T follicular helper cell (primary cell): Measurements from ENCODE around the gene SYNE2.
"Not testable (repeated sequence)": the region's sequence is repeated elsewhere in the genome, so short reads cannot be mapped to it uniquely, and the experiment has no call there.

Experiments
- DNase-seq: peaks from one replicate; pipeline ENCODE4 v3.0.0-alpha.2; 2020; ENCODE audit warnings: low read depth

Gene SYNE2

DNA sequence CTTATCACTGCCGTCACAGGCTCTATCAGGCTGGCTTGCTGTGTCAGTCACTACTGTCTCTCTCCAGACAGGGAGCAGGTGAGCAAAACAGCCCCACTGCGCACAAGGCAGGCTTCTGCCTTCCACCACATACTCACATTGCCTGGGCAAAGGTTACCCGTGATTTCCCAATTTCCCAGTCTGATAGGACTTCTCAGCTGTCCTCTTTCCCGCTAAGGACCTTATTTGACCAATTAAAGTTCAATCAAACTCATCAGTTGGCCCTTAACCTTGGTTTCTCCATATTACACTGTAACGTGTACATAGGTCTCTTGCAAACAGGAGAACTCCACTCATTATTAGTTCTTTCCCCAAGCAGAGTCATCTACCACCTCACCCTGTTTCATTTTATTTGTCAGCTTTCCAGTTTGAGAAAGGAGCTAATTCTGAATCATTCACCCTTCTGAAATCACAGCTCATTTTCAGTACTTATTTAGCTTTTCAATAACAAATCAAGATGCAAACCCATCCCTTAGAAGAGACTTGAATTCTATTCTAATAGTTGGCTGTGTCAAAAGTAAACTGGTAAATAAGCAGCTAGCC is 270.5 kb downstream of the SYNE2 start:
- DNase-seq: no peak

GRCh38 chr14:64125270-64125669 is 272.5 kb downstream of the SYNE2 start:
- no peak for DNase-seq

DNA sequence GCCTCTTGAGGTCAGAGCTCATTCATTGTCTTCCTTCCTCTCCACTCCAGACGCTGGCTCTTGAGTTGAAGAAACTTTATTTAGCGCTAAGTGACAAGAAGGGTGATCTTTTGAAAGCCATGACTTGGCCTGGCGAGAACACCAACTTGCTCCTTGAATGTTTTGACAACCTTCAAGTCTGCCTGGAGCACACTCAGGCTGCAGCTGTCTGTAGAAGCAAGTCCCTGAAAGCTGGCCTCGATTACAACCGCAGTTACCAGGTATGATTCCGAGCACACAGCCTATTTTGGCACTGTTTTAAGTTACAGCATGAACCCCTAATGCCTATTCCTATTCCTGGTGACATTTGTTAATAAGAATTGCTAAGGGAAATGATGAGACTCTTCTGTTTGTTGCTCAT is 273.7 kb downstream of the SYNE2 start:
- DNase-seq: no peak

DNA sequence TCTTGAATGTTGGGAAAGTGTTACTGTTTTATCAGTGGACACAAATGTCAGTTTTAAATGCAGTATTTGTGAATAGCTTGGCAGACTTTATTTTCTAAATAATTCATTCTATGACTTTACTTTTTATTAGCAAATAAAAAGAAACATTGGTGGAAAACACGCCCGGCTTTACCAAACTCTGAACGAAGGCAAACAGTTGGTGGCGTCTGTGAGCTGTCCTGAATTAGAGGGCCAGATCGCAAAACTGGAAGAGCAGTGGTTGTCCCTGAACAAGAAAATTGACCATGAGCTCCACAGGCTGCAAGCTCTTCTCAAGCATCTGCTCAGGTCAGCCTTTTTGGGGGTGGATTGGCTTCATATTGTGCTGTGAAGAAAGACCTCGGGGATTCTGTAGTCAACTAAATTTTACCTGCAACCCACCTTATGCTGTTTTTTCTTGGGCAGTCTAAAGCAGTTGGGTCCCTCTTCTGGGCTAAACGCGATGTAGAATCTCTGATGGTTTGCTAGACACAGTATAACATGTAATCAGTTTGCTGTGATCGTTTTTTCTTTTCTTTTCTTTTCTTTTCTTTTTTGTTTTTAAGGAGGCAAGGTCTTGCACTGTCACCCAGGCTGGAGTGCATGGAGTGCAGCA is 285.0 kb downstream of the SYNE2 start:
- DNase-seq: no peak

DNA sequence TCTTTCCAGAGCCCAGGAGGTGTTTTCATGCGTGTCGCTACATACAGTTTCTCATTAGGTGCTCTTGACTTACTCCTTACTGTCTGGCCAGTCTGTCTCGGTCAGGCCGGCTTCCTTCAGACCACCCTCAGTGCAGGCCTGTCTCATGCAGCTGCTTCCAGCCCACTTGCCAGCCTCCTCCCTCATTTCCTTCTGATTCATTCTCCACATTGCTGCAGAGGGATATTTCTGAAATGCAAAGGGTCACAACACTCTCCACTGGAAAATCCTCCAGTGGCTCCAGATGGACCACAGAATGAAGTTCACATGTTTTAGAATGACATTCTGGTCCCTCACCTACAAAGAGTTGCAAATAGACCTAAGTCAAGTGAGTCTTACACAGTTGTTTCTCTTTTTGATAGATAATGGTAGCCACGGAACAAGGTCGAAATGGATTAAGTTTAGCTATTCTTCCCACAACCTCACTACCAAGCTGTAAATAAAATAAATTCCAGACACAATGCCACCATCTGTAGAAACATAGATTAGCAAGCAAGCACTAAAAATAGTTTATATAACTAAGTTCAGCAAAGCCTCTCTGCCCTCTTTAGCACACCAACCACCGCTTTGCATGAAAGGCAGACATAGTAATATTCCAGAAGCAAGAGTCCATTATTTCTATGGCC is 294.5 kb downstream of the SYNE2 start:
- DNase-seq: no peak

DNA sequence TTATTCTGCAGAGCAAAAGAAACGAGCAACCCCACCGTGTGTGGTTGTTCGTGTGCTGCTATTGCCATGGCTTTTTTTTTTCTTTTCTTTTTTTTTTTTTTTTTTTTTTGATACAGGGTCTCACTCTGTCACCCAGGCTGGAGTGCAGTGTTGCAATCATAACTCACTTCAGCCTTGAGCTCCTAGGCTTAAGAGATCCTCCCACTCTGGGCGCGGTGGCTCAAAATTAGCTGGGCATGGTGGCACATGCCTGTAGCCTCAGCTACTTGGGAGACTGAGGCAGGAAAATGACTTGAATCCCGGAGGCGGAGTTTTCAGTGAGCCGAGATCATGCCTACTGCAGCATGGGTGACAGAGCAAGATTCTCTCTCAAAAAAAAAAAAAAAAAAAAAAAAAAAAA is 297.1 kb downstream of the SYNE2 start:
- no peak for DNase-seq

GRCh38 chr14:64158608-64159007 is 305.8 kb downstream of the SYNE2 start:
- DNase-seq: no peak

DNA sequence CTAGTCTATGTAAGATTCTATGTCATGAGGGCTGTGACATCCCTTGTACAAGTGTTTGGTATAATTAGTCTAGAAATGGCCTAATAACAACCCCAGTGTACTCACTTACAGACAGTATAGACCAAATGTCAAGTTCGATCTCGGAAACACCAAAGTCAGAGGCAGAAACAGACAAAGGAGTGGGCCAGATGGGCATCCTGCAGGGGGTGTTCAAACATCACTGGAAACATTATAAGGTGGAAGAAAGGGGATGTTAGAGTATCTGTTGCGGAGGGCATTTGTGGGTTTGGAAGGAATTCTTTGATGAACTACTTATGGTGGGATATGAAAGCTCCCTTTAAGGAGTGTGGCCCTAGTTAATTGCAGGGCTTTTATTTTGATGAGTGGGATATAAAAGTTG is 306.8 kb downstream of the SYNE2 start:
- DNase-seq: no peak

- DNase-seq: no peak
These were observed 317.4 kb downstream of the SYNE2 start for GRCh38 chr14:64170181-64170580.

DNA sequence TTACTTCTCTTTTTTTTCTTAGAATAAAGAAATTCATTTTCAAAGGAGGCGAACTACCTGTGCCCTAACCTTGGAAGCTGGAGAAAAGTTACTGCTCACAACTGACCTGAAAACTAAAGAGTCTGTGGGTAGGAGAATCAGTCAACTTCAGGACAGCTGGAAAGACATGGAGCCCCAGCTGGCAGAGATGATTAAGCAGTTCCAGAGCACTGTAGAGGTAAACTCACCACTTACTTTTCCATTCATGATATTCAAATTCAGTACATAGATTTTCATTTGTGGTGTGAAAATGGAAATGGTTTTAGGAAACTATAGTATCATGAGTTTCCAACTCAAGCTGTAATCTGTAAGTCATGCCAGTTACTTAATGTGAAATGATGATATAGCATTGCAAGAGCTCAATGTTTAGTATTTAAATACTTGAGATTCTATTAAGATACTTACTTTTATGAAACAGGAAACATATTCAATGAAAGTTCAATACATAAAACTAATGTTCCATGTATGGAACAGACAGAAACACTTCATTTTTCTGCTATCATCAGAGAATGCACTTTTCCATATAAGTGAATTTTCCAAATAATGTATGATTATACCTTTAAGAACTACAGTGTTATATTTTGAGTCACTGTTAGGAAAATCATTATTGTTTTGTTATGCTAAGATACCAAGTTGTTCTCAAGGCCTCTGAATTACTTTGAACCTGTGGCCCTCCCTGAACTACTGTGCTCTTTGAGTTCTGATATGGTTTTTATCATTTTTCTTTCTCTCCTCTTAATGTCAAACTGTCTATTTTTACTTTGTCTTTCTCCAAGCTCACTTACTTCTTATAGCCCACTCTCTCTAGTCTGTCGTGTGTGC is 322.3 kb downstream of the SYNE2 start:
- DNase-seq: no peak

GRCh38 chr14:64176330-64176729 is 323.5 kb downstream of the SYNE2 start:
- DNase-seq: no peak

DNA sequence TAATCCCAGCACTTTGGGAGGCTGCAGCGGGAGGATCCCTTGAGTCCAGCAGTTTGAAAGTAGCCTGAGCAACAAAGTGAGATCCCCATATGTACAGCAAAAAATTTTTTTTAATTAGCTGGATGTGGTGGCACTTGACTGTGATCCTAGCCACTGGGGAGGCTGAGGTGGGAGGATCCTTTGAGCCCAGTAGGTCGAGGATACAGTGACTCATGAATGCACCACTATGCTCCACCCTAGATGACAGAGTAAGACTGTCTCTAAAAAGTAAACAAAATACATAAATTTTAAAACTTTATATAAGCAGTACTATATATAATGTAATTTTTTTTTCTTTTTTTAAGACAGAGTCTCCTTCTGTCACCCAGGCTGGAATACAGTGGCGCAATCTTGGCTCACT is 326.0 kb downstream of the SYNE2 start:
- no peak for DNase-seq

- not testable (repeated sequence) for DNase-seq
These were observed 330.1 kb downstream of the SYNE2 start for GRCh38 chr14:64182908-64183307.

- no peak for DNase-seq
These were observed 331.4 kb downstream of the SYNE2 start for GRCh38 chr14:64184103-64184729.

GRCh38 chr14:64185184-64185583 is 332.4 kb downstream of the SYNE2 start:
- no peak for DNase-seq

DNA sequence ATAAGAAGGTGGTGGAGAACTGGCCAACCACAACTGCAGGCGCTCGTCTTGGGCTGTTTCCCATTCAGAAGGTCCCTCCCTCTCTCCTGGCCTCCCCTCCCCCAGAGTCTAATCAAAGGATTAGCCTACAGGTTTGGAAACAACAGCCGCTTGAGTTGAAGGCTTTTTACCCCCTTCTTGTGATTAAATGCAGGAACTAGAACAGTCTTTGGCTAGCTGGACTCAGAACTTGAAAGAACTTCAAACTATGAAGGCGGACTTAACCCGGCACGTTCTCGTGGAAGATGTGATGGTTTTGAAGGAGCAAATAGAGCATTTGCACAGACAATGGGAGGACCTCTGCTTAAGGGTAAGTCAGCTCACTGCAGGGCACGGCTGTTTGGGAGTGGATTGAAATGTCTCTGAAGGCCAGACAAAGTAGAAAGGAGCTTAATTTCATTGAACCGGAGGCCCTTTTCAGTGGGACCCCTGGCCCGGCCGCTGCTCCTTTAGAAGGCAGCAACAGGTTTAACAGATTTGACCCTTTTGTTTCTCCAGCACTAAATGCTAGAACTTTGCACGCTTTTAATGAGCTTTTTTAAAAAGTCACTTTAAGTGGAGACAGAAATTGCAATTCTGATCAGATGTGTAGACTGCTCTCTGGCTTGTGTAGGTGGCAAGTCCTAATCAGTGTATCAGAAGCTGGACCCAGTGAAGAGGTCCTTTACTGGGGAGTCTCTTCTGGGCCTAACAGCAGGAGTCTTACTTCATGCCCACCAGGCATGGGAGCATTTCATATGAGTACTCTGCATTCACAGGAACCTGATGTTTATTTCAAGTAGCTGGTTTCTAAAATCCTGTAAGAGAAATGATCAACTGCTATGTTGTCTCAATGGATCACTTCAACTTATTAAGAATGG is 333.7 kb downstream of the SYNE2 start:
- DNase-seq: no peak

DNA sequence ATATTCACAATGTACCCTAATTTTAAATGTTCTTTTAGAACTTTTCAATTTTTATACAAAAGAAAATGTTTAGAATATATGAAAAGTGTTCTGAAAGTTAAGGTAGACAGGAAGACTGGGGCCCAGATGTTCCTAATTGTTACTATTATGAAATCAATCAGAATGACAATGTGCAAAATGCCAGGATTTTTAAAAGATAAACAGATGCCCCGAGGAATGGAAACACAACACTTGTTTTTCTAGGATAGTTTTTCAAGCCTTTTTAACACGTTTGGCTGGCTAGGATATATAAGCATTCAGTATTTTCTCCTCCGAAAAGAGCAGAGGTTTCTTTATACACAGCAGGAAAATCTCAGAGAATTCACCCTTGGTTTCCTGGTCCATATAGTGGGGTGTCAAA is 334.5 kb downstream of the SYNE2 start:
- DNase-seq: no peak

GRCh38 chr14:64190974-64191502 is 338.2 kb downstream of the SYNE2 start:
- no peak for DNase-seq

GRCh38 chr14:64191756-64192155 is 339.0 kb downstream of the SYNE2 start:
- no peak for DNase-seq

DNA sequence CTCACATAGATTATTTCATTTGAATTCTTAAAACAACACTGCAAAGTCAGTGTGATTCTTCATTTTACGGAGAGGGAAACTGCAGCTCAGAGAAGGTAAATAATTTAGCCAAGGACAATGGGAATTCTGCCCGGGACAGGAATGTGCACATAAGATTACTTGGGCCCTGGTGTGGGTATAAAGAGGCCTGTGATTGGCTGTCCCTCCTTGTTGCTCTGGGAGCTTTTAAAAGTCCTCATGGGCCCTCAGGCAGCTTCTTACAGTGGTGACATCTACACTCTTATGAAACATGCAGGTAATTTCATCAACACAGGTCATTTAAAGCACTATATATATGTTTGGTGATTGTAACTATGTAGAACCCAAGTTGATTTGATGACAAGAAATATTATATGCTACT is 341.0 kb downstream of the SYNE2 start:
- no peak for DNase-seq

DNA sequence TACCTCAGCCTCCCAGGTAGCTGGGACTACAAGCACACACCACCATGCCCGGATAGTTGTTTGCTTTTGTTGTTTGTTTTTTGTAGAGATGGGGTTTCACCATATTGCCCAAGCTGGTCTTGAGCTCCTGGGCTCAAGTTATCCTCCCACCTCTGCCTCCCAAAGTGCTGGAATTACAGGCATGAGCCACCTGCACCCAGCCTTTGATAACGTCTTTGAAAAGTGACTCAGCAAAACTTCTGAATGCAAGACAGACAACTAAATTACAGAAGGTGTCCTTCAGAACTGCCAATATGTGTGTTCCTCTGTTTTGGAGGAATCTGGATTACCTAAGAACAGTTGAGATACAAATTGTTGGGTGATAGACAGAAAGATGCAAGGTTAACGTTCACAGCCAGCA is 341.6 kb downstream of the SYNE2 start:
- no peak for DNase-seq
